Spleen (tissue), 7 donors: Measurements from ENCODE around the gene ZBTB17.

Experiments used
- POLR2A ChIP-seq, 3 donors: fragments of 450-650 bp; IDR thresholded peaks; one replicate each; pipeline ENCODE4 v1.5.1; 2017; ENCODE audit warnings: antibody characterized with exemption in 3 of 3, mild to moderate bottlenecking in 1 of 3
- POLR2AphosphoS5 ChIP-seq, 3 donors: sonication (generic); formaldehyde crosslinking; IDR thresholded peaks; one replicate each; pipeline ENCODE4 v1.5.1; 2017; ENCODE audit warnings: antibody characterized with exemption in 3 of 3
- TF ChIP-seq, protein P1 (sequence below), 11 experiments: fragments of 200-600 bp in 7 of 11; fragments of 450-650 bp in 4 of 11; sonication (generic) in 4 of 11; IDR thresholded peaks in 8 of 11; conservative IDR thresholded peaks in 3 of 11; 1 replicate in 7 of 11; 2 replicates in 4 of 11; pipeline versions ENCODE4 v1.4.0 to v1.8.0; 2016 to 2021; ENCODE audit warnings: antibody characterized with exemption in 11 of 11, inconsistent platforms in 4 of 11, mild to moderate bottlenecking in 1 of 11
- donor health status: DM: no; HTN: no; CAD: no; lungs with moderate emphysema.
- donor health status: DM: no; HTN: no; CAD: no.
- donor health status: DM: no; HTN: no; CAD: no.

DNA sequence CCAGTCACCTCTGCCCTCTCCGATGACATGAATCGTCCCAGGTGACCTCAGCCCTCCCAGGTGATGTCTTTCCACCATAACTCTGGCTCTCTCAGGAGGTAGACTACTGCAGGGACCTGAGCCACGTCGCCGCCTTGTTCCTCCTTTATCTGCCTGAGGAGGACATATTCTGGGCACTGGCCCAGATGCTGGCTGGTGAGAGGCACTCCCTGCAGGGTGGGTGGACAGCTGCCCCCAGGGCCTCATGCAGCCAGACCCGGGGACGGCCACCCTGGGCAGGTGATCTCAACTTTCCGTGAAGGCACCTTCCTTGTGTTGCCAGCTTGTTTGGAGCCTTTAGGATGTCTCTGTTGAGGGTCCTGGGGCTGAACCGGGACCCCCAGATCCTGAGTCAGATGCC lies 13.9 kb upstream of the ZBTB17 start:
- TF ChIP-seq POLR2AphosphoS5 (IDR thresholded peaks at IDR 0.05) (no peak), POLR2A (IDR thresholded peaks at IDR 0.05) (no peak)
- TF ChIP-seq, protein P1, sequence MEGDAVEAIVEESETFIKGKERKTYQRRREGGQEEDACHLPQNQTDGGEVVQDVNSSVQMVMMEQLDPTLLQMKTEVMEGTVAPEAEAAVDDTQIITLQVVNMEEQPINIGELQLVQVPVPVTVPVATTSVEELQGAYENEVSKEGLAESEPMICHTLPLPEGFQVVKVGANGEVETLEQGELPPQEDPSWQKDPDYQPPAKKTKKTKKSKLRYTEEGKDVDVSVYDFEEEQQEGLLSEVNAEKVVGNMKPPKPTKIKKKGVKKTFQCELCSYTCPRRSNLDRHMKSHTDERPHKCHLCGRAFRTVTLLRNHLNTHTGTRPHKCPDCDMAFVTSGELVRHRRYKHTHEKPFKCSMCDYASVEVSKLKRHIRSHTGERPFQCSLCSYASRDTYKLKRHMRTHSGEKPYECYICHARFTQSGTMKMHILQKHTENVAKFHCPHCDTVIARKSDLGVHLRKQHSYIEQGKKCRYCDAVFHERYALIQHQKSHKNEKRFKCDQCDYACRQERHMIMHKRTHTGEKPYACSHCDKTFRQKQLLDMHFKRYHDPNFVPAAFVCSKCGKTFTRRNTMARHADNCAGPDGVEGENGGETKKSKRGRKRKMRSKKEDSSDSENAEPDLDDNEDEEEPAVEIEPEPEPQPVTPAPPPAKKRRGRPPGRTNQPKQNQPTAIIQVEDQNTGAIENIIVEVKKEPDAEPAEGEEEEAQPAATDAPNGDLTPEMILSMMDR (IDR thresholded peaks at IDR 0.05 in 8 of 11, conservative IDR thresholded peaks at IDR 0.05 in 3 of 11) = no peak
